Gastrocnemius medialis (tissue), 4 donors: ENCODE measurements around the gene KCTD16. TPM values are rescaled to one million over a fixed set of nuclear protein-coding genes. Genes with fewer than 3 reads are reported as not detected.

Experiments
- ATAC-seq, 2 donors: fragments of 150-250 bp; one replicate each; pipeline ENCODE4 v1.9.1; 2016
- DNase-seq, 2 donors: peaks; one replicate each; pipeline ENCODE4 v3.0.0-alpha.2; 2019
- H3K27ac ChIP-seq, 4 donors: fragments of 200-600 bp; sonication (generic); 1 replicate in 1 of 4; 2 replicates in 3 of 4; pipeline ENCODE4 v1.5.1; 2016 to 2018; ENCODE audit warnings: mild to moderate bottlenecking in 2 of 4, moderate library complexity in 1 of 4
- H3K27me3 ChIP-seq, 3 donors: fragments of 200-600 bp; sonication (generic) in 2 of 3; 1 replicate in 1 of 3; 2 replicates in 2 of 3; pipeline versions ENCODE4 v1.5.1 to v1.6.0; 2016 to 2019; ENCODE audit warnings: mild to moderate bottlenecking in 1 of 3, moderate library complexity in 1 of 3
- H3K36me3 ChIP-seq, 2 donors: fragments of 200-600 bp; sonication (generic) in 1 of 2; one replicate each; pipeline ENCODE4 v1.5.1; 2017 to 2018
- H3K4me1 ChIP-seq, 2 donors: fragments of 200-600 bp; sonication (generic) in 1 of 2; one replicate each; pipeline ENCODE4 v1.5.1; 2016 to 2017; ENCODE audit warnings: mild to moderate bottlenecking in 2 of 2
- H3K4me3 ChIP-seq, 4 donors: fragments of 200-600 bp; sonication (generic) in 3 of 4; 1 replicate in 1 of 4; 2 replicates in 3 of 4; pipeline ENCODE4 v1.5.1; 2016 to 2019; ENCODE audit warnings: mild to moderate bottlenecking in 2 of 4
- H3K9me3 ChIP-seq, 3 donors: fragments of 200-600 bp; sonication (generic) in 2 of 3; 1 replicate in 1 of 3; 2 replicates in 2 of 3; pipeline ENCODE4 v1.5.1; 2016 to 2019
- CTCF ChIP-seq, 5 experiments: fragments of 450-650 bp in 3 of 5; fragments of 200-600 bp in 2 of 5; sonication (generic) in 2 of 5; IDR thresholded peaks in 4 of 5; conservative IDR thresholded peaks in 1 of 5; 1 replicate in 4 of 5; 2 replicates in 1 of 5; pipeline ENCODE4 v1.5.1; 2016 to 2019; ENCODE audit warnings: antibody characterized with exemption in 5 of 5, mild to moderate bottlenecking in 3 of 5, moderate library complexity in 3 of 5
- POLR2A ChIP-seq, 2 donors: fragments of 450-650 bp; IDR thresholded peaks; one replicate each; pipeline ENCODE4 v1.6.1; 2017; ENCODE audit warnings: antibody characterized with exemption in 2 of 2, mild to moderate bottlenecking in 2 of 2, moderate library complexity in 2 of 2
- in situ Hi-C, 4 donors: fragments of 200-750 bp; cut with MboI; loops; one replicate each; pipeline versions ENCODE4 v1.15.0 to v1.8.0; 2017; ENCODE audit warnings: low sequenced_read_pairs in 4 of 4
- intact Hi-C: fragments of 100-400 bp; cut with DNase I; formaldehyde crosslinking; loops from one replicate; pipeline ENCODE4 v1.15.1; 2023; ENCODE audit warnings: low total_unique reads
- total RNA-seq, 4 donors: library from RNA; depleted of rRNA; stranded (reverse); fragments of >200 nt; gene quantifications; one replicate each; pipeline versions ENCODE4 v1.1.0 to v1.2.3, GENCODE V29; 2016

Gene KCTD16
- total RNA-seq, 4 donors from 2014 or later, result 0.02 TPM; not detected in 3

- TF ChIP-seq CTCF (IDR thresholded peaks at IDR 0.05 in 4 of 5, conservative IDR thresholded peaks at IDR 0.05 in 1 of 5) (no peak), POLR2A (IDR thresholded peaks at IDR 0.05) (no peak)
- intact Hi-C loops, result no loop called here
- Histone ChIP-seq H3K9me3 (no peaks in the 10 kb centered on the region), H3K27ac (no peak overlapping the region), H3K4me1 (no peaks in the 10 kb centered on the region), H3K27me3 (no peaks in the 10 kb centered on the region), H3K4me3 (no peak overlapping the region), H3K36me3 (no peaks in the 10 kb centered on the region)
- ATAC-seq, result no peak
- no peak for DNase-seq
- in situ Hi-C loops, result no loop called here
Measured at GRCh38 chr5:144298658-144299057, 128.0 kb downstream of the KCTD16 start.

GRCh38 chr5:144304688-144305087 lies 134.0 kb downstream of the KCTD16 start:
- TF ChIP-seq CTCF (IDR thresholded peaks at IDR 0.05 in 4 of 5, conservative IDR thresholded peaks at IDR 0.05 in 1 of 5), result no peak
- TF ChIP-seq POLR2A (IDR thresholded peaks at IDR 0.05), result no peak
- intact Hi-C loops, result no loop called here
- no peak for ATAC-seq
- in situ Hi-C loops, result no loop called here
- Histone ChIP-seq H3K4me3 (no peak overlapping the region), H3K27me3 (no peaks in the 10 kb centered on the region), H3K27ac (no peak overlapping the region), H3K36me3 (no peaks in the 10 kb centered on the region), H3K4me1 (no peaks in the 10 kb centered on the region), H3K9me3 (no peaks in the 10 kb centered on the region)
- DNase-seq, result no peak

- Histone ChIP-seq H3K4me3 (no peak overlapping the region), H3K27me3 (no peaks in the 10 kb centered on the region), H3K4me1 (no peaks in the 10 kb centered on the region), H3K9me3 (no peaks in the 10 kb centered on the region), H3K27ac (no peak overlapping the region), H3K36me3 (no peaks in the 10 kb centered on the region)
- TF ChIP-seq CTCF (IDR thresholded peaks at IDR 0.05 in 4 of 5, conservative IDR thresholded peaks at IDR 0.05 in 1 of 5), result no peak
- no peak for TF ChIP-seq POLR2A (IDR thresholded peaks at IDR 0.05)
- ATAC-seq, result no peak
- DNase-seq, result no peak
- intact Hi-C loops (no loop called here), in situ Hi-C loops (no loop called here)
Measured at GRCh38 chr5:144307736-144308135, 137.1 kb downstream of the KCTD16 start.

GRCh38 chr5:144308174-144308573 lies 137.5 kb downstream of the KCTD16 start:
- no peak overlapping the region for H3K27ac ChIP-seq
- in situ Hi-C loops, result no loop called here
- H3K4me3 ChIP-seq, result no peak overlapping the region
- intact Hi-C loops, result no loop called here
- no peak for DNase-seq
- H3K9me3 ChIP-seq, result no peaks in the 10 kb centered on the region
- ATAC-seq, result no peak
- TF ChIP-seq CTCF (IDR thresholded peaks at IDR 0.05 in 4 of 5, conservative IDR thresholded peaks at IDR 0.05 in 1 of 5), result no peak
- TF ChIP-seq POLR2A (IDR thresholded peaks at IDR 0.05), result no peak
- no peaks in the 10 kb centered on the region for H3K4me1 ChIP-seq
- H3K36me3 ChIP-seq, result no peaks in the 10 kb centered on the region
- H3K27me3 ChIP-seq, result no peaks in the 10 kb centered on the region

- no peak for DNase-seq
- no peak for TF ChIP-seq CTCF (IDR thresholded peaks at IDR 0.05 in 4 of 5, conservative IDR thresholded peaks at IDR 0.05 in 1 of 5)
- no peak for TF ChIP-seq POLR2A (IDR thresholded peaks at IDR 0.05)
- in situ Hi-C loops, result no loop called here
- no peaks in the 10 kb centered on the region for H3K4me1 ChIP-seq
- H3K36me3 ChIP-seq, result no peaks in the 10 kb centered on the region
- H3K27ac ChIP-seq, result no peak overlapping the region
- intact Hi-C loops, result no loop called here
- ATAC-seq, result no peak
- H3K4me3 ChIP-seq, result no peak overlapping the region
- H3K27me3 ChIP-seq, result no peaks in the 10 kb centered on the region
- no peaks in the 10 kb centered on the region for H3K9me3 ChIP-seq
Measured at GRCh38 chr5:144308906-144309670, 138.4 kb downstream of the KCTD16 start.
